K562 (cell line): ENCODE measurements around the gene IL1RAPL2. TPM values are rescaled to one million over a fixed set of nuclear protein-coding genes. Genes with fewer than 3 reads are reported as not detected.

Experiments
- ATAC-seq: fragments of 200-7000 bp; cut with Tn5 transposase; 3 replicates; pipeline ENCODE4 v1.9.1; 2020; ENCODE audit warnings: moderate library complexity
- BruUV-seq: library from RNA; stranded (reverse); fragments of 400-500 nt; replicated peaks from 2 replicates; lab custom pipeline; 2021; lab: Mats Ljungman, UMichigan
- CTCF ChIA-PET: fragments of 300-600 bp; formaldehyde crosslinking; extraction: SDS; loops from one replicate; lab custom pipeline; 2021; ENCODE audit warnings: low intra/inter-chr PET ratio; lab: Yijun Ruan, JAX
- POLR2A ChIA-PET: fragments of 300-600, 350-650 bp; sonication (Branson Sonifier 250); formaldehyde crosslinking; extraction: SDS; loops from one replicate; lab custom pipeline; 2021; ENCODE audit warnings: antibody characterized with exemption, inconsistent platforms; lab: Yijun Ruan, JAX
- DNase-seq, 4 experiments: peaks; one replicate each; pipeline versions ENCODE4 v3.0.0 to v3.0.0-alpha.2; 2011 to 2018; ENCODE audit warnings: low spot score in 3 of 4, mixed read lengths in 3 of 4; ENCODE audit errors: extremely low read depth in 1 of 4
- FAIRE-seq: peaks from 2 replicates; lab custom pipeline; 2011; peaks lifted over from hg19 to GRCh38; lab: Jason Lieb, UNC
- H2AFZ ChIP-seq: 2 replicates; pipeline ENCODE4 v1.6.0; 2011; ENCODE audit warnings: low read depth, low read length, control low read depth, inconsistent platforms
- H3K27ac ChIP-seq: fragments of 200-600 bp; 3 replicates; pipeline ENCODE4 v1.8.0; 2011; ENCODE audit warnings: low read depth, mild to moderate bottlenecking, control low read depth, inconsistent platforms, low read length, moderate library complexity, mixed read lengths; ENCODE audit errors: extremely low read depth
- H3K27me3 ChIP-seq, 2 experiments: fragments of 300-600 bp in 1 of 2; 2 replicates in 1 of 2; 3 replicates in 1 of 2; pipeline versions ENCODE4 v1.6.0 to v1.8.0; 2011; ENCODE audit warnings: inconsistent platforms in 2 of 2, low read length in 2 of 2, mild to moderate bottlenecking in 1 of 2, mixed read lengths in 1 of 2, moderate library complexity in 1 of 2; ENCODE audit not compliant: control insufficient read depth in 2 of 2, insufficient read depth in 2 of 2
- H3K36me3 ChIP-seq: fragments of 300-600 bp; 3 replicates; pipeline ENCODE4 v1.8.0; 2011; ENCODE audit warnings: mild to moderate bottlenecking, low read length, inconsistent platforms; ENCODE audit not compliant: control insufficient read depth, insufficient read depth
- H3K4me1 ChIP-seq, 2 experiments: fragments of 200-600 bp in 1 of 2; replicated peaks in 1 of 2; 2 replicates in 1 of 2; 3 replicates in 1 of 2; pipeline versions ENCODE4 v1.5.1 to v1.8.0; 2011; ENCODE audit warnings: inconsistent platforms in 2 of 2, low read length in 2 of 2, mild to moderate bottlenecking in 1 of 2, mixed read lengths in 1 of 2, moderate library complexity in 1 of 2; ENCODE audit not compliant: control insufficient read depth in 2 of 2, insufficient read depth in 2 of 2
- H3K4me2 ChIP-seq: 2 replicates; pipeline ENCODE4 v1.6.1; 2011; ENCODE audit warnings: low read length, control low read depth, inconsistent platforms, mixed read lengths; ENCODE audit not compliant: insufficient read depth
- H3K4me3 ChIP-seq: fragments of 200-600 bp; sonication (generic), shearing (Covaris generic); 2 replicates; pipeline ENCODE4 v1.5.1; 2016; ENCODE audit warnings: control low read depth, inconsistent platforms
- H3K79me2 ChIP-seq: fragments of 200-600 bp; 3 replicates; pipeline ENCODE4 v1.8.0; 2011; ENCODE audit warnings: low read length, inconsistent platforms; ENCODE audit not compliant: control insufficient read depth, insufficient read depth
- H3K9ac ChIP-seq, 2 experiments: 2 replicates each; pipeline versions ENCODE4 v1.6.0 to v1.6.1; 2011; ENCODE audit warnings: low read depth in 2 of 2, low read length in 2 of 2, control low read depth in 1 of 2, inconsistent platforms in 1 of 2, mild to moderate bottlenecking in 1 of 2, mixed read lengths in 1 of 2; ENCODE audit not compliant: insufficient read depth in 1 of 2
- H3K9me1 ChIP-seq: one replicate; pipeline ENCODE4 v1.6.0; 2011; ENCODE audit warnings: inconsistent platforms, mild to moderate bottlenecking, low read length, moderate library complexity; ENCODE audit not compliant: control insufficient read depth, insufficient read depth
- H3K9me3 ChIP-seq: replicated peaks from 2 replicates; pipeline ENCODE4 v1.5.1; 2011; ENCODE audit warnings: low read depth, low read length, inconsistent platforms; ENCODE audit not compliant: control insufficient read depth, insufficient read depth
- H4K20me1 ChIP-seq: replicated peaks from 2 replicates; pipeline ENCODE4 v1.6.1; 2011; ENCODE audit warnings: low read length, inconsistent platforms, mixed read lengths; ENCODE audit not compliant: control insufficient read depth, insufficient read depth
- BCL6 ChIP-seq: fragments of 250-450 bp; sonication (Bioruptor Pico); IDR thresholded peaks from 2 replicates; pipeline ENCODE4 v1.4.0; 2020
- DPF2 ChIP-seq: fragments of 450-650 bp; IDR thresholded peaks from 2 replicates; pipeline ENCODE4 v1.6.1; 2016
- GABPA ChIP-seq: fragments of 200-800 bp; sonication (Bioruptor generic); conservative IDR thresholded peaks from 2 replicates; pipeline ENCODE4 v1.6.1; 2016; ENCODE audit warnings: low read depth, missing genetic modification characterization, missing compliant biosample characterization
- GTF2B ChIP-seq: IDR thresholded peaks from 2 replicates; pipeline ENCODE4 v1.6.1; 2011; ENCODE audit not compliant: insufficient read length; ENCODE audit errors: extremely low read depth
- HCFC1 ChIP-seq: IDR thresholded peaks from 2 replicates; pipeline ENCODE4 v1.6.1; 2012; ENCODE audit warnings: low read depth, low read length, improper control_type of control experiment
- MCM2 ChIP-seq: fragments of 450-650 bp; IDR thresholded peaks from 2 replicates; pipeline ENCODE4 v1.6.1; 2017; ENCODE audit warnings: low read depth, mild to moderate bottlenecking
- MTA3 ChIP-seq: fragments of 450-650 bp; formaldehyde crosslinking; IDR thresholded peaks from 2 replicates; pipeline ENCODE4 v1.6.1; 2017; ENCODE audit warnings: mild to moderate bottlenecking, borderline replicate concordance
- PRPF4 ChIP-seq: fragments of 200-400 bp; formaldehyde crosslinking; IDR thresholded peaks from one replicate; pipeline ENCODE4 v1.6.1; 2017; ENCODE audit warnings: low read length, low read depth, mild to moderate bottlenecking; ENCODE audit not compliant: insufficient read depth, poor library complexity, severe bottlenecking
- RBM15 ChIP-seq: fragments of 200-400 bp; formaldehyde crosslinking; IDR thresholded peaks from 2 replicates; pipeline ENCODE4 v1.6.1; 2018; ENCODE audit warnings: mild to moderate bottlenecking, low read length, moderate library complexity; ENCODE audit not compliant: insufficient read depth
- SMAD1 ChIP-seq: fragments of 150-350 bp; IDR thresholded peaks from 2 replicates; pipeline ENCODE4 v1.6.1; 2014; ENCODE audit warnings: low read length, low read depth; ENCODE audit not compliant: partially characterized antibody
- SP2 ChIP-seq: IDR thresholded peaks from 2 replicates; pipeline ENCODE4 v1.6.1; 2011; ENCODE audit warnings: mild to moderate bottlenecking, low read depth, low read length, moderate library complexity; ENCODE audit not compliant: poor library complexity, severe bottlenecking; ENCODE audit errors: extremely low read depth
- ZBTB17 ChIP-seq: fragments of 450-650 bp; formaldehyde crosslinking; IDR thresholded peaks from 2 replicates; pipeline ENCODE4 v1.4.0; 2020; ENCODE audit warnings: mild to moderate bottlenecking
- ZBTB2 ChIP-seq: fragments of 450-650 bp; IDR thresholded peaks from 2 replicates; pipeline ENCODE4 v1.6.1; 2016; ENCODE audit warnings: antibody characterized with exemption
- ZNF551 ChIP-seq: fragments of 250-450 bp; sonication (Bioruptor Pico); IDR thresholded peaks from 2 replicates; pipeline ENCODE4 v1.5.0; 2021; ENCODE audit warnings: mild to moderate bottlenecking, moderate library complexity
- WGBS: fragments of 100-300 bp; shearing (Covaris generic); methylation state at CpG from one replicate; pipeline ENCODE4 v1.1.6; 2016; ENCODE audit warnings: low coverage, mixed read lengths; ENCODE audit not compliant: insufficient coverage; ENCODE audit errors: missing lambda C conversion rate; 5-methylcytosine and 5-hydroxymethylcytosine counted together
- in situ Hi-C: fragments of 300-500 bp; cut with MboI; formaldehyde crosslinking; loops from 4 replicates; pipeline ENCODE4 v1.15.0; 2018; ENCODE audit warnings: inconsistent platforms, mixed read lengths
- intact Hi-C: fragments of 100-400 bp; cut with micrococcal nuclease; formaldehyde crosslinking; loops from 2 replicates; pipeline ENCODE4 v1.14.2; 2022
- polyA plus RNA-seq, 8 experiments: library from polyadenylated mRNA; depleted of rRNA in 4 of 8; stranded (reverse) in 5 of 8; unstranded in 3 of 8; fragments of >200 nt; fragmentation: Nextera tagmentation in 2 of 8; fragmentation: Illumina TruSeq in 1 of 8; extraction: Ambion mirVana in 2 of 8; extraction: Trizol in 1 of 8; gene quantifications; 2 replicates each; pipeline versions ENCODE4 v1.2.1 to v1.2.3, GENCODE V29; 2011 to 2014; ENCODE audit warnings: inconsistent platforms in 1 of 8, missing spikeins in 1 of 8
- total RNA-seq, 7 experiments: library from RNA; depleted of rRNA in 6 of 7; stranded (reverse); fragments of >200 nt in 6 of 7; fragmentation: Illumina TruSeq in 2 of 7; extraction: Trizol in 2 of 7; gene quantifications; 2 replicates each; pipeline versions ENCODE4 v1.2.1 to v1.2.3, GENCODE V29; 2011 to 2021; ENCODE audit warnings: low replicate concordance in 1 of 7

IL1RAPL2 gene
- total and polyA plus RNA-seq, 9 of the 15 experiments (the other 6 are each of a cell fraction or from before 2014, with no cell fraction given) = not detected

GRCh38 chrX:104665691-104666090 is 99.7 kb downstream of the IL1RAPL2 start:
- no TSS peak for BruUV-seq
- TF ChIP-seq MCM2 = no peak
- TF ChIP-seq GTF2B = no peak
- TF ChIP-seq BCL6 (CRISPR knock-in tag) = no peak
- TF ChIP-seq DPF2 = no peak

GRCh38 chrX:104668550-104668949 is 102.6 kb downstream of the IL1RAPL2 start:
- ChIA-PET POLR2A (no interaction called here), CTCF (no interaction called here)
- no peak overlapping the region for H2AFZ ChIP-seq
- no peaks in the 10 kb centered on the region for H3K27me3 ChIP-seq
- H3K9ac ChIP-seq = no peak overlapping the region
- in situ Hi-C loops (no loop called here), intact Hi-C loops (no loop called here)
- BruUV-seq = no TSS peak
- H3K9me3 ChIP-seq = no peaks in the 10 kb centered on the region
- ATAC-seq (no peak), FAIRE-seq (no peak), DNase-seq (peak in 1 of 4 experiments; percentile 0)
- no peak overlapping the region for H3K4me2 ChIP-seq
- no peaks in the 10 kb centered on the region for H4K20me1 ChIP-seq
- no peaks in the 10 kb centered on the region for H3K79me2 ChIP-seq
- H3K4me3 ChIP-seq = no peak overlapping the region
- 4% methylated on average over 3 of the region's 3 CpGs for WGBS
- H3K27ac ChIP-seq = no peak overlapping the region
- H3K9me1 ChIP-seq = no peaks in the 10 kb centered on the region
- no peaks in the 10 kb centered on the region for H3K4me1 ChIP-seq
- H3K36me3 ChIP-seq = no peaks in the 10 kb centered on the region
- TF ChIP-seq SMAD1 (no peak), GABPA (tag) (no peak), PRPF4 (no peak), HCFC1 (no peak), ZNF551 (CRISPR knock-in tag) (no peak), MTA3 (no peak), ZBTB17 (CRISPR knock-in tag) (no peak), SP2 (no peak), RBM15 (no peak), ZBTB2 (no peak)

More at GRCh38 chrX:104665691-104666090, 99.7 kb downstream of the IL1RAPL2 start:
- H2AFZ ChIP-seq = no peak overlapping the region
- no peaks in the 10 kb centered on the region for H3K79me2 ChIP-seq
- DNase-seq (no peak), FAIRE-seq (no peak), ATAC-seq (no peak)
- H3K36me3 ChIP-seq = no peaks in the 10 kb centered on the region
- no peaks in the 10 kb centered on the region for H4K20me1 ChIP-seq
- 0% methylated on average over 1 of the region's 1 CpG for WGBS
- no peaks in the 10 kb centered on the region for H3K9me1 ChIP-seq
- intact Hi-C loops (no loop called here), in situ Hi-C loops (no loop called here)
- H3K27me3 ChIP-seq = no peaks in the 10 kb centered on the region
- no peak overlapping the region for H3K4me3 ChIP-seq
- no peaks in the 10 kb centered on the region for H3K4me1 ChIP-seq
- no peak overlapping the region for H3K27ac ChIP-seq
- ChIA-PET POLR2A (no interaction called here), CTCF (no interaction called here)
- H3K9ac ChIP-seq = no peak overlapping the region
- H3K4me2 ChIP-seq = no peak overlapping the region
- H3K9me3 ChIP-seq = no peaks in the 10 kb centered on the region
